Progenitor cell of endocrine pancreas (in vitro differentiated cells): Measurements from ENCODE around the gene ATP2B2. TPM values are rescaled to one million over a fixed set of nuclear protein-coding genes. Genes with fewer than 3 reads are reported as not detected.
A peak's percentile ranks its signal among the peaks of the same experiment; 100 is the strongest.

Experiments
- DNase-seq: peaks from one replicate; pipeline ENCODE4 v3.0.0; 2021; ENCODE audit warnings: low spot score; ENCODE audit not compliant: unreplicated experiment
- H3K27ac Mint-ChIP-seq: 2 replicates; pipeline ENCODE4 v1.8.0; 2021; ENCODE audit warnings: mild to moderate bottlenecking, moderate library complexity, mixed read lengths
- H3K27me3 Mint-ChIP-seq: 2 replicates; pipeline ENCODE4 v1.8.0; 2021; ENCODE audit warnings: mixed read lengths
- H3K36me3 Mint-ChIP-seq: 2 replicates; pipeline ENCODE4 v1.8.0; 2022; ENCODE audit warnings: mixed read lengths; ENCODE audit not compliant: insufficient read depth
- H3K4me1 Mint-ChIP-seq: 2 replicates; pipeline ENCODE4 v1.8.0; 2021; ENCODE audit warnings: low read depth, mixed read lengths
- H3K4me3 Mint-ChIP-seq: 2 replicates; pipeline ENCODE4 v1.8.0; 2021; ENCODE audit warnings: low read depth, mild to moderate bottlenecking, moderate library complexity, mixed read lengths
- H3K9me3 Mint-ChIP-seq: 2 replicates; pipeline ENCODE4 v1.8.0; 2021; ENCODE audit warnings: low read depth, mixed read lengths
- CTCF ChIP-seq: fragments of 200-600 bp; sonication (generic); IDR thresholded peaks from one replicate; pipeline ENCODE4 v1.5.0; 2021; ENCODE audit warnings: antibody characterized with exemption, mild to moderate bottlenecking; ENCODE audit not compliant: unreplicated experiment
- total RNA-seq: library from RNA; stranded (reverse); gene quantifications from 2 replicates; pipeline ENCODE4 v1.2.1, GENCODE V29; 2021

Gene ATP2B2
- total RNA-seq, 1 donor from 2014 or later, result 0.07 TPM

- Mint-ChIP-seq H3K4me1 (peaks cover 11% of the 10 kb centered on the region), H3K27ac (no peak overlapping the region), H3K27me3 (peaks cover 24% of the 10 kb centered on the region)
These were observed 170.1 kb downstream of the ATP2B2 start for GRCh38 chr3:10335190-10335738.

GRCh38 chr3:10334459-10334858 is 170.9 kb downstream of the ATP2B2 start:
- H3K27me3 Mint-ChIP-seq, result peaks cover 26% of the 10 kb centered on the region
- H3K4me1 Mint-ChIP-seq, result peaks cover 11% of the 10 kb centered on the region
- no peak overlapping the region for H3K4me3 Mint-ChIP-seq
- no peak for DNase-seq
- no peaks in the 10 kb centered on the region for H3K36me3 Mint-ChIP-seq
- H3K27ac Mint-ChIP-seq, result no peak overlapping the region
- no peaks in the 10 kb centered on the region for H3K9me3 Mint-ChIP-seq
- peak; percentile 52 for TF ChIP-seq CTCF

More at GRCh38 chr3:10335190-10335738, 170.1 kb downstream of the ATP2B2 start:
- H3K36me3 Mint-ChIP-seq, result no peaks in the 10 kb centered on the region
- no peak for TF ChIP-seq CTCF
- no peak overlapping the region for H3K4me3 Mint-ChIP-seq
- no peaks in the 10 kb centered on the region for H3K9me3 Mint-ChIP-seq
- no peak for DNase-seq

- Mint-ChIP-seq H3K4me1 (peaks cover 8% of the 10 kb centered on the region), H3K27me3 (peaks cover 30% of the 10 kb centered on the region), H3K4me3 (no peak overlapping the region), H3K9me3 (no peaks in the 10 kb centered on the region), H3K36me3 (no peaks in the 10 kb centered on the region), H3K27ac (no peak overlapping the region)
- TF ChIP-seq CTCF, result no peak
- DNase-seq, result no peak
These were observed 171.3 kb downstream of the ATP2B2 start for GRCh38 chr3:10334042-10334441.

- Mint-ChIP-seq H3K4me3 (no peak overlapping the region), H3K9me3 (no peaks in the 10 kb centered on the region)
These were observed 172.1 kb downstream of the ATP2B2 start for GRCh38 chr3:10333349-10333650.

GRCh38 chr3:10332481-10333348 is 172.7 kb downstream of the ATP2B2 start:
- no peak for TF ChIP-seq CTCF
- DNase-seq, result no peak

More at GRCh38 chr3:10333349-10333650, 172.1 kb downstream of the ATP2B2 start:
- Mint-ChIP-seq H3K27ac (no peak overlapping the region), H3K4me1 (peaks cover 2% of the 10 kb centered on the region), H3K36me3 (no peaks in the 10 kb centered on the region), H3K27me3 (peaks cover 38% of the 10 kb centered on the region)
- DNase-seq, result no peak
- TF ChIP-seq CTCF, result no peak

More at GRCh38 chr3:10332481-10333348, 172.7 kb downstream of the ATP2B2 start:
- Mint-ChIP-seq H3K27me3 (peaks cover 42% of the 10 kb centered on the region), H3K4me1 (no peaks in the 10 kb centered on the region), H3K9me3 (no peaks in the 10 kb centered on the region), H3K27ac (no peak overlapping the region), H3K4me3 (no peak overlapping the region), H3K36me3 (no peaks in the 10 kb centered on the region)
